Measurements from ENCODE around the gene DLGAP4.

The DLGAP4 gene

DNA sequence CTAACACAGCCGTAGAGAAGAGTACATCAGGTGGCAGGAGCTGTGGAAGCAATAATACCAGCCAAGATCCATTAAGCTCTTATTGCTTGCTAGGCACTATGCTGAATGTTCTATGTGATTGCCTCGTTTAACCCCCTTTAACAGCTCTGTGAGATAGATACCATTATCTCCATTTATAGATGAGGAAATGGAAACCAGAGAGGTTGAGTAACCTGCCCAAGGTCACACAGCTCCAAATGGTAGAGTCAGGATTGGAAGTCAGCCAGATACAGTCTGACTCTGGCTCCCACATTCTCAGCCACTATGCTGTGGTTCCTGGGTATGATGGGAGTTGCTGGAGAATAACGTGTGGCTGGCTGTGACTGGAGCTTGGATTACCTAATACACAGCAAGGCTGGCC is 92.4 kb downstream of the DLGAP4 start:
- DNase-seq (ENCODE audit: insufficient read length): no peak
- FAIRE-seq: no peak
- TF ChIP-seq POLR2A (IDR thresholded peaks at IDR 0.05; ENCODE audit: low read depth, low read length) (no peak), TAF1 (IDR thresholded peaks at IDR 0.05; ENCODE audit: borderline replicate concordance, low read depth, low read length) (no peak), POLR2AphosphoS5 (IDR thresholded peaks at IDR 0.05; ENCODE audit: low read depth, low read length) (no peak)

GRCh38 chr20:36399147-36399968 is 93.2 kb downstream of the DLGAP4 start:
- peak; percentile 45 for DNase-seq (ENCODE audit: insufficient read length)
- no peak for FAIRE-seq
- no peak for TF ChIP-seq TAF1 (IDR thresholded peaks at IDR 0.05; ENCODE audit: borderline replicate concordance, low read depth, low read length)
- TF ChIP-seq POLR2A (IDR thresholded peaks at IDR 0.05; ENCODE audit: low read depth, low read length): no peak
- TF ChIP-seq POLR2AphosphoS5 (IDR thresholded peaks at IDR 0.05; ENCODE audit: low read depth, low read length): no peak

- TF ChIP-seq TAF1 (IDR thresholded peaks at IDR 0.05; ENCODE audit: borderline replicate concordance, low read depth, low read length) (no peak), POLR2A (IDR thresholded peaks at IDR 0.05; ENCODE audit: low read depth, low read length) (no peak), POLR2AphosphoS5 (IDR thresholded peaks at IDR 0.05; ENCODE audit: low read depth, low read length) (no peak)
- DNase-seq (ENCODE audit: insufficient read length): no peak
- FAIRE-seq: no peak
Observed at GRCh38 chr20:36399969-36400545, 93.9 kb downstream of the DLGAP4 start.

DNA sequence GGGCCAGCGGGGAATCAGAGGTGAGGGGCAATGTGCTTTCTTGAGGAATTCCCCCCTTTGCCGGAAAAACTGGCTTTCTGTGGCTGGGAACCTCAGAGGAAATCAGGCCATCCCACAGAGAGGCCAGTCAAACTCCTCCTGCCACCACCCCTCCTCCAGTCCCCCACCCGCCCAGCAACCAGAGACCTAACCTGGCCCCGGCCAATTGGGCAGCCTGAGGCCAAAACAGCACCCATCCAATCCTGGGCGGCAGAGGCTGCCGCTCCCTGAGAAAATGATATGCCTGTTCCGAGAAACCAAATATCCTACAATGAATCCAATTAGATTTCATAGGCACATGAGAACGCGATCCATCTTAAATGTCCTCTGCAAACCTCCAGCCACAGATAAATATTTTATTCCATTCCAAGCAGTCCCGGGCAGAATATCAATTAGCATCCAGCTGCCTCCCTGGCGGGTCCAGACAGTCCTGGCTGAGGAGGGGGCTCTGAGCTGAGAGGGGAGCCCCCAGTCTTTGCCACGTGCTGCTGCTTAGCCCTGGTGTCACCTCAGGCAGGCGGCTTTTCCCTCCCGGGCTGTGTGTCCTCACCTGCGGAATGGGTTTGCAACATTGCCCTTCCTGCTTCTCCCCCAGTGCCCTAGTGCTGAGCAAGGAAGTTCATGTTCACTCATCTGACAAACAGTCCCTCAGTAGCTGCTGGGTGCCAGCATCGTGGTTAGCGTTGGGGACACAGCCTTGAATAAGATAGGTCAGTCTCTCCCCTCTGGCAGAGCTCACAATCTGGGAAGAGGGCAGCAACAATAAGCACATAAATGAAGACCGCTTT is 95.0 kb downstream of the DLGAP4 start:
- TF ChIP-seq TAF1 (IDR thresholded peaks at IDR 0.05; ENCODE audit: borderline replicate concordance, low read depth, low read length) (no peak), POLR2AphosphoS5 (IDR thresholded peaks at IDR 0.05; ENCODE audit: low read depth, low read length) (no peak), POLR2A (IDR thresholded peaks at IDR 0.05; ENCODE audit: low read depth, low read length) (no peak)
- DNase-seq (ENCODE audit: insufficient read length) (no peak), FAIRE-seq (no peak)

GRCh38 chr20:36402708-36403107 is 96.6 kb downstream of the DLGAP4 start:
- FAIRE-seq (no peak), DNase-seq (ENCODE audit: insufficient read length) (no peak)
- no peak for TF ChIP-seq TAF1 (IDR thresholded peaks at IDR 0.05; ENCODE audit: borderline replicate concordance, low read depth, low read length)

- no peak for FAIRE-seq
- TF ChIP-seq TAF1 (IDR thresholded peaks at IDR 0.05; ENCODE audit: borderline replicate concordance, low read depth, low read length) (no peak), POLR2AphosphoS5 (IDR thresholded peaks at IDR 0.05; ENCODE audit: low read depth, low read length) (no peak), POLR2A (IDR thresholded peaks at IDR 0.05; ENCODE audit: low read depth, low read length) (no peak)
Observed at GRCh38 chr20:36404435-36404978, 98.4 kb downstream of the DLGAP4 start.

GRCh38 chr20:36405255-36405654 is 99.1 kb downstream of the DLGAP4 start:
- FAIRE-seq (no peak), DNase-seq (ENCODE audit: insufficient read length) (no peak)
- TF ChIP-seq POLR2A (IDR thresholded peaks at IDR 0.05; ENCODE audit: low read depth, low read length) (no peak), POLR2AphosphoS5 (IDR thresholded peaks at IDR 0.05; ENCODE audit: low read depth, low read length) (no peak)

More at GRCh38 chr20:36404435-36404978, 98.4 kb downstream of the DLGAP4 start:
- no peak for DNase-seq (ENCODE audit: insufficient read length)

DNA sequence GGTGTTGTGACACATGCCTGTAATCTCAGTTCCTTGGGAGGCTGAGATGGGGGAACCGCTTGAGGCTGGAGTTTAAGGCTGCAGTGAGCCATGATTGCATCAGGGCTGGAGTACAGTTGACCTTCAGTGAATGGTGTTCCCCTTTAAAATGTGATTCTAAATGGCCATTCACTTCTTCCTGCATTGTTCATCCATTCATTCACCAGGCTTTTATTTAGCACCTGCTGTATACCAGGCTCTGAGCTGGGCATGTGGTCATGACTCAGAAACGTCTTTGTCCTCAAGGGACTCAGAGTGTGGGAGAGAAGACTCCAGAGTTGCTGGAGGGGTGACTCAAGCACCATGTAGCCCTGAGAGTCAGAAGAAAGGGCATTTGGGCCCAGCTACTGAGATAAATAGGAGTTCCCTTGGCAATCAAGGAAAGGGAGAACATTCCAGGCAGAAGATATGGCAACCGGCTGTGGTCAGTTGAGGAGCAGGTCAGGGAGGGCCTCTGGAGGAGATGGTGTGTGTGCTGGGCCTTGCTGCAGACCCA is 101.1 kb downstream of the DLGAP4 start:
- no peak for FAIRE-seq
- no peak for DNase-seq (ENCODE audit: insufficient read length)
- TF ChIP-seq TAF1 (IDR thresholded peaks at IDR 0.05; ENCODE audit: borderline replicate concordance, low read depth, low read length) (no peak), POLR2AphosphoS5 (IDR thresholded peaks at IDR 0.05; ENCODE audit: low read depth, low read length) (no peak), POLR2A (IDR thresholded peaks at IDR 0.05; ENCODE audit: low read depth, low read length) (no peak)

DNA sequence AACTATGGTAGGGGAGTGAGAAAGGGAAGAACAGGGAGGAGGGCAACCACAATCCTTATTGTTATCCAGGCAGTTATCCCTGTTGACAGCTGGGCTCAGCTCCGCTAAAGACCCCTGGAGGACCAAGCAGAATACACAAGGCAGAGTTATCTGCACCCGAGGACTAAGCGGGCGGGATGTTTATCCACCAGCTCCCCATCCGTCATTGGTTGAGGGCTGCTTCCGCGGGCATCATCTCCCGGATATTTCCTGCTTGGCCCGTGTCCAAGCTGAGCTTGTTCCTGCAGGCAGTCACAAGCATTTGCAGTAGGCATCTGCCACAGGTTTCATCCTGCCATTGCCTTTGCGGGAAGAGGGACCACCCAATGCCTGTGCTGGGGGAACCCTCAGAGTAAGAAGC is 102.1 kb downstream of the DLGAP4 start:
- TF ChIP-seq POLR2AphosphoS5 (IDR thresholded peaks at IDR 0.05; ENCODE audit: low read depth, low read length): no peak
- no peak for TF ChIP-seq POLR2A (IDR thresholded peaks at IDR 0.05; ENCODE audit: low read depth, low read length)
- TF ChIP-seq TAF1 (IDR thresholded peaks at IDR 0.05; ENCODE audit: borderline replicate concordance, low read depth, low read length): no peak
- DNase-seq (ENCODE audit: insufficient read length) (no peak), FAIRE-seq (no peak)

DNA sequence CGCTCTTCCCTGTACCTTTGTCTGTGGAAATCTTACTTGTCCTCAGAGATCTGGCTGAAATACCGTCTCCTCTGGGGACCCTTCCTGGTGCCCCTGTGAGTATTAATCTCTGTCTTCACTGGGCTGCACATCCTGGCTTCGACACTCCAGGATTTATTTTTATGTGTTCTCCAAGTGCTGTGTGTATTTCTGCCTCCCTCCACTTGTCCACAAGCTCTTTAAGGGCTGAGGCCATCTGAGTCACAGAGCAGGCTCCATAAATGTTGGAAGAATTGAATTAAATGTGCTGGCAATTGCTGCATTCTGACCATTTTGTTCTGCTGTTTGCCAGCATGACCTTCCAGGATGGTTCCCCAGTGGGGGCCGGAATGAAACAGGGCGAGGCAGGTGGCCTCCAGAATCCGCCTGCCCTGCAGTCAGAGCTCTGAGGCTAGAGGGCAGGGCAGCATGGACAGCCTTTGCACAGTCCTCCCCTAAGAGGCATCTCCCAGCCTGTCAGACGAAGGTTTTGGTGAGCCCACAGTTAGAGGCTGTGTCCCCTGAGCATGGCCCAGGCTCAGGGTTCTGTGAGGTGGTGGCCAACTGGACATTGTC is 105.8 kb downstream of the DLGAP4 start:
- no peak for FAIRE-seq
- DNase-seq (ENCODE audit: insufficient read length): no peak

More for the DNA sequence above, 105.8 kb downstream of the DLGAP4 start:
- TF ChIP-seq POLR2A (IDR thresholded peaks at IDR 0.05; ENCODE audit: low read depth, low read length): no peak
- TF ChIP-seq TAF1 (IDR thresholded peaks at IDR 0.05; ENCODE audit: borderline replicate concordance, low read depth, low read length): no peak
- no peak for TF ChIP-seq POLR2AphosphoS5 (IDR thresholded peaks at IDR 0.05; ENCODE audit: low read depth, low read length)
